SK-N-MC (cell line): Measurements from ENCODE around the gene CUX1.

Experiments
- EZH2 ChIP-seq: fragments of 200-600 bp; sonication (generic); IDR thresholded peaks from one replicate; pipeline ENCODE4 v1.6.1; 2017; ENCODE audit warnings: antibody characterized with exemption
- POLR2AphosphoS5 ChIP-seq: IDR thresholded peaks from 2 replicates; pipeline ENCODE4 v1.6.1; 2012; ENCODE audit warnings: mild to moderate bottlenecking, low read depth, low read length, borderline replicate concordance

GRCh38 chr7:101998906-101999240, 181.4 kb downstream of the CUX1 start:
- TF ChIP-seq POLR2AphosphoS5, result no peak
- TF ChIP-seq EZH2, result no peak
